Cardiac fibroblast (primary cell): Measurements from ENCODE around the gene PAXIP1.
"Not testable (repeated sequence)": the region's sequence is repeated elsewhere in the genome, so short reads cannot be mapped to it uniquely, and the experiment has no call there.

Experiments
- DNase-seq, 2 donors: peaks; one replicate each; pipeline versions ENCODE4 v3.0.0 to v3.0.0-alpha.2; 2010; ENCODE audit warnings: low read depth in 2 of 2
- H3K4me3 ChIP-seq, 2 donors: replicated peaks in 1 of 2; 1 replicate in 1 of 2; 2 replicates in 1 of 2; pipeline ENCODE4 v1.5.1; 2011; ENCODE audit warnings: low read depth in 2 of 2, low read length in 2 of 2, mild to moderate bottlenecking in 2 of 2, moderate library complexity in 1 of 2
- CTCF ChIP-seq: IDR thresholded peaks from one replicate; pipeline ENCODE4 v1.5.1; 2011; ENCODE audit warnings: low read depth, mild to moderate bottlenecking, low read length, inconsistent platforms

PAXIP1 gene

GRCh38 chr7:154931906-154932305, 71.0 kb downstream of the PAXIP1 start:
- TF ChIP-seq CTCF, result no peak
- no peak overlapping the region for H3K4me3 ChIP-seq
- peak in 1 of 2 donors; percentile 27 for DNase-seq

GRCh38 chr7:154929006-154929726, 73.8 kb downstream of the PAXIP1 start:
- peak overlapping the region; percentile 59 to 65 for H3K4me3 ChIP-seq
- DNase-seq, result peak in 1 of 2 donors; percentile 7
- TF ChIP-seq CTCF, result no peak

GRCh38 chr7:154928136-154929005, 74.6 kb downstream of the PAXIP1 start:
- no peak for TF ChIP-seq CTCF
- DNase-seq, result peak; percentile 96 to 97

GRCh38 chr7:154927624-154928125, 75.2 kb downstream of the PAXIP1 start:
- peak overlapping the region; percentile 59 to 65 for H3K4me3 ChIP-seq
- TF ChIP-seq CTCF, result peak; percentile 62
- peak; percentile 95 to 96 for DNase-seq

More at GRCh38 chr7:154928136-154929005, 74.6 kb downstream of the PAXIP1 start:
- peak overlapping the region; percentile 59 to 65 for H3K4me3 ChIP-seq

GRCh38 chr7:154922472-154922871, 80.5 kb downstream of the PAXIP1 start:
- not testable (repeated sequence) for DNase-seq, H3K4me3 ChIP-seq

- TF ChIP-seq CTCF, result no peak
- no peak overlapping the region for H3K4me3 ChIP-seq
- no peak for DNase-seq
Observed at GRCh38 chr7:154919344-154920225, 83.3 kb downstream of the PAXIP1 start.
